GM21619 (cell line): ENCODE data around the gene UBE2A.

Experiments
- ATAC-seq: cut with Tn5 transposase; IDR thresholded peaks from one replicate; pipeline ENCODE4 v1.9.1; 2021; ENCODE audit not compliant: unreplicated experiment

The UBE2A gene

GRCh38 chrX:119574394-119575266, at the start of gene UBE2A:
Gene UBE2A (plus strand): TSS chrX:119574563. CDS start chrX:119574712, 149 bp downstream.
- ATAC-seq = peak; percentile 77

- ATAC-seq = no peak
Measured at GRCh38 chrX:119529345-119530276, 44.8 kb upstream of the UBE2A start.

- no peak for ATAC-seq
Measured at GRCh38 chrX:119537487-119537886, 36.9 kb upstream of the UBE2A start.

- ATAC-seq = no peak
Measured at GRCh38 chrX:119539872-119540271, 34.5 kb upstream of the UBE2A start.

GRCh38 chrX:119541188-119541587, 33.2 kb upstream of the UBE2A start:
- ATAC-seq = no peak

- peak; percentile 81 for ATAC-seq
Measured at GRCh38 chrX:119549327-119550016, 24.9 kb upstream of the UBE2A start.

GRCh38 chrX:119552508-119552907, 21.9 kb upstream of the UBE2A start:
- no peak for ATAC-seq

- peak; percentile 99 for ATAC-seq
Measured at GRCh38 chrX:119565107-119565663, 9.2 kb upstream of the UBE2A start, which contains the start of gene STEEP1. Gene STEEP1 (minus strand): TSS chrX:119565409. CDS start chrX:119565355, 54 bp downstream.

- no peak for ATAC-seq
Measured at GRCh38 chrX:119570351-119570835, 4.0 kb upstream of the UBE2A start.

GRCh38 chrX:119573222-119573621, 1.1 kb upstream of the UBE2A start:
- ATAC-seq = no peak

- peak; percentile 6 for ATAC-seq
Measured at GRCh38 chrX:119573840-119574393, 446 bp upstream of the UBE2A start.

- ATAC-seq = no peak
Measured at GRCh38 chrX:119579414-119579813, 5.1 kb downstream of the UBE2A start.

- no peak for ATAC-seq
Measured at GRCh38 chrX:119583431-119584059, 9.2 kb downstream of the UBE2A start.

GRCh38 chrX:119589810-119590209, 15.4 kb downstream of the UBE2A start:
- no peak for ATAC-seq

- no peak for ATAC-seq
Measured at GRCh38 chrX:119602701-119603255, 28.4 kb downstream of the UBE2A start.

GRCh38 chrX:119604766-119605463, 30.6 kb downstream of the UBE2A start:
- no peak for ATAC-seq

GRCh38 chrX:119605464-119606279, 31.3 kb downstream of the UBE2A start:
- peak; percentile 35 for ATAC-seq
